ENCODE data around the gene ANO9.

Gene ANO9

GRCh38 chr11:380996-381395 is 60.8 kb downstream of the ANO9 start:
- no peak for TF ChIP-seq CTCF (IDR thresholded peaks at IDR 0.05; ENCODE audit: low read length)
- TF ChIP-seq EZH2 (IDR thresholded peaks at IDR 0.05; ENCODE audit: borderline replicate concordance, low read length) = no peak
- no peak overlapping the region for H3K4me2 ChIP-seq (ENCODE audit: low read length)
- peaks cover 5% of the 10 kb centered on the region; the same call in 1 of the 2 replicates for H3K27me3 ChIP-seq (ENCODE audit: insufficient read depth, low read length)
- no peaks in the 10 kb centered on the region for H3F3A ChIP-seq (ENCODE audit: insufficient read depth, low read length)
- no peak overlapping the region for H3K9ac ChIP-seq (ENCODE audit: low read length)
- no peak overlapping the region for H2AFZ ChIP-seq (ENCODE audit: low read length)
- no peaks in the 10 kb centered on the region for H3K36me3 ChIP-seq (ENCODE audit: insufficient read depth, low read length)
- H3K4me1 ChIP-seq (ENCODE audit: insufficient read depth, low read length, severe bottlenecking) = no peaks in the 10 kb centered on the region
- no peak overlapping the region for H3K27ac ChIP-seq (ENCODE audit: low read depth, low read length, poor library complexity, severe bottlenecking)
- no peak overlapping the region for H3K4me3 ChIP-seq (ENCODE audit: low read depth, low read length, poor library complexity, severe bottlenecking)
- no peaks in the 10 kb centered on the region for H3K9me2 ChIP-seq (ENCODE audit: low read depth, low read length)
- no peaks in the 10 kb centered on the region for H4K20me1 ChIP-seq (ENCODE audit: insufficient read depth, low read length)
- no peaks in the 10 kb centered on the region for H3K79me2 ChIP-seq (ENCODE audit: insufficient read depth, low read length)
- no peaks in the 10 kb centered on the region for H3K9me3 ChIP-seq (ENCODE audit: low read length)

- no peak for TF ChIP-seq CTCF (IDR thresholded peaks at IDR 0.05; ENCODE audit: low read length)
- TF ChIP-seq EZH2 (IDR thresholded peaks at IDR 0.05; ENCODE audit: borderline replicate concordance, low read length) = no peak
- no peaks in the 10 kb centered on the region for H3K36me3 ChIP-seq (ENCODE audit: insufficient read depth, low read length)
- H3K79me2 ChIP-seq (ENCODE audit: insufficient read depth, low read length) = no peaks in the 10 kb centered on the region
- H3K9ac ChIP-seq (ENCODE audit: low read length) = no peak overlapping the region
- H3K9me2 ChIP-seq (ENCODE audit: low read depth, low read length) = no peaks in the 10 kb centered on the region
- H3K9me3 ChIP-seq (ENCODE audit: low read length) = no peaks in the 10 kb centered on the region
- H3K4me2 ChIP-seq (ENCODE audit: low read length) = no peak overlapping the region
- 0 out of 2 replicates have a peak, but pooled peaks cover 5% of the 10 kb centered on the region for H3K27me3 ChIP-seq (ENCODE audit: insufficient read depth, low read length)
- no peaks in the 10 kb centered on the region for H3K4me1 ChIP-seq (ENCODE audit: insufficient read depth, low read length, severe bottlenecking)
- H3K4me3 ChIP-seq (ENCODE audit: low read depth, low read length, poor library complexity, severe bottlenecking) = no peak overlapping the region
- no peak overlapping the region for H2AFZ ChIP-seq (ENCODE audit: low read length)
- H3F3A ChIP-seq (ENCODE audit: insufficient read depth, low read length) = no peaks in the 10 kb centered on the region
- no peaks in the 10 kb centered on the region for H4K20me1 ChIP-seq (ENCODE audit: insufficient read depth, low read length)
- no peak overlapping the region for H3K27ac ChIP-seq (ENCODE audit: low read depth, low read length, poor library complexity, severe bottlenecking)
Measured at GRCh38 chr11:380491-380890, 61.3 kb downstream of the ANO9 start.

GRCh38 chr11:380095-380480 is 61.7 kb downstream of the ANO9 start:
- 0 out of 2 replicates have a peak, but pooled peaks cover 5% of the 10 kb centered on the region for H3K27me3 ChIP-seq (ENCODE audit: insufficient read depth, low read length)
- no peaks in the 10 kb centered on the region for H3K9me3 ChIP-seq (ENCODE audit: low read length)
- no peaks in the 10 kb centered on the region for H3K4me1 ChIP-seq (ENCODE audit: insufficient read depth, low read length, severe bottlenecking)
- no peaks in the 10 kb centered on the region for H3K36me3 ChIP-seq (ENCODE audit: insufficient read depth, low read length)
- H3K9ac ChIP-seq (ENCODE audit: low read length) = no peak overlapping the region
- H3K79me2 ChIP-seq (ENCODE audit: insufficient read depth, low read length) = no peaks in the 10 kb centered on the region
- no peak overlapping the region for H3K4me2 ChIP-seq (ENCODE audit: low read length)
- H3K27ac ChIP-seq (ENCODE audit: low read depth, low read length, poor library complexity, severe bottlenecking) = no peak overlapping the region
- no peak overlapping the region for H3K4me3 ChIP-seq (ENCODE audit: low read depth, low read length, poor library complexity, severe bottlenecking)
- TF ChIP-seq CTCF (IDR thresholded peaks at IDR 0.05; ENCODE audit: low read length) = no peak
- TF ChIP-seq EZH2 (IDR thresholded peaks at IDR 0.05; ENCODE audit: borderline replicate concordance, low read length) = no peak
- no peaks in the 10 kb centered on the region for H3F3A ChIP-seq (ENCODE audit: insufficient read depth, low read length)
- H4K20me1 ChIP-seq (ENCODE audit: insufficient read depth, low read length) = no peaks in the 10 kb centered on the region
- H3K9me2 ChIP-seq (ENCODE audit: low read depth, low read length) = no peaks in the 10 kb centered on the region
- H2AFZ ChIP-seq (ENCODE audit: low read length) = no peak overlapping the region

Data from OCI-LY1 (cell line).